22Rv1 (cell line): ENCODE data around the gene NANOG.

Experiments used
- CTCF ChIP-seq: fragments of 450-650 bp; IDR thresholded peaks from 2 replicates; pipeline ENCODE4 v1.5.1; 2017; ENCODE audit warnings: mild to moderate bottlenecking
- ZFX ChIP-seq: fragments of 450-650 bp; IDR thresholded peaks from 2 replicates; pipeline ENCODE4 v1.6.1; 2017; ENCODE audit warnings: antibody characterized with exemption, borderline replicate concordance

GRCh38 chr12:7832059-7832696 lies 43.0 kb downstream of the NANOG start:
- peak; percentile 91 for TF ChIP-seq CTCF
- TF ChIP-seq ZFX, result no peak
